GM18508 (cell line): Measurements from ENCODE around the gene CCDC171.
"Not testable (repeated sequence)": the region's sequence is repeated elsewhere in the genome, so short reads cannot be mapped to it uniquely, and the experiment has no call there.

Experiments used
- ATAC-seq: cut with Tn5 transposase; IDR thresholded peaks from one replicate; pipeline ENCODE4 v1.9.1; 2021; ENCODE audit warnings: moderate number of reproducible peaks; ENCODE audit not compliant: insufficient read depth, unreplicated experiment

The CCDC171 gene

DNA sequence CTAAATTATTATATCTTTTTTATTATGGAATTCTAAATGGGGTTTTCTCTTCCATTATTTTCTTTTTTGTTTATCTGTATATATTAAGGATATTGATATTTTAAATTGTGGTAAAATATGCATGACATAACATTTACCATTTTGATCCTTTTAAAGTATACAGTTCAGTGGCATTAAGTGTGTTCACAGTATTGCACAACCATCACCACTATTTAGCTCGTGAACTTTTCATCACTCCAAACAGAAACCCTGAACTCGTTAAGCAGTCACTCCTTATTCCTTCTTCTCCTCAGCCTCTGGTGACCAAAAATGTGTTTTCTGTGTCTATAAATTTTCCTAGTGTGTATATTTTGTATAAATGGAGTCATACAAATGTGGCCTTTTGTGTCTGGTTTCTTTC, 188.2 kb downstream of the CCDC171 start:
- no peak for ATAC-seq

DNA sequence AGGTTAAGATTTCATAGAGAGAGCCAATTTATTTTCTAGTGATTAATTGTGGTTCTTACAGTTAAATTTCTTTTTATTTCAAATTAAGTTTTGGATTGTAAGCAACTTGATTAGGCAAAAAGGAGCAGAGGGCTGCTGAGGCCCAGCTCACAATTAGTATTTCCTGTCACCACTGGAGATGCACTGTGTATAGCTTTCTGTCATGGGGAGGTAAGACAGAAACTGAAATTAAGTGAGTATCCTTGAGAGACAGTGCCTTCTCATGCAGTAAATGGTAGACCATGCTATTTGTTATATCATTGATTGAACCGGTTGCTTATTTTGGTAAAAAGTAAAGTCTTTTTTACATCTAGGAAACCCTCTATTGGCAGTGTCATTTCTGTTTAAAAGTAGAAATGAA, 190.7 kb downstream of the CCDC171 start:
- ATAC-seq, result peak; percentile 84

DNA sequence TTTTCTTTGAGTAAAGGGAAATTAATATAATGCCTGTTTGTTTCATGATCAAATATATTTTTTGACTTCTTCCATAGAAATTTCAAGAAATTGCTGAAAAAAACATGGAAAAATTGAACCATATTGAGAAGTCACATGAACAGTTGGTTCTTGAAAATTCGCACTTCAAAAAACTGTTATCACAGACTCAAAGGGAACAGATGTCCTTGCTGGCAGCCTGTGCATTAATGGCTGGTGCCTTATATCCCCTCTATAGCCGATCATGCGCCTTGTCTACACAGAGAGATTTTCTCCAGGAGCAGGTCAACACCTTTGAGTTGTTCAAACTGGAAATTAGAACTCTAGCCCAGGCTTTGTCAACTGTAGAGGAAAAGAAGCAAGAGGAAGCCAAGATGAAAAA, 191.4 kb downstream of the CCDC171 start:
- ATAC-seq, result no peak

DNA sequence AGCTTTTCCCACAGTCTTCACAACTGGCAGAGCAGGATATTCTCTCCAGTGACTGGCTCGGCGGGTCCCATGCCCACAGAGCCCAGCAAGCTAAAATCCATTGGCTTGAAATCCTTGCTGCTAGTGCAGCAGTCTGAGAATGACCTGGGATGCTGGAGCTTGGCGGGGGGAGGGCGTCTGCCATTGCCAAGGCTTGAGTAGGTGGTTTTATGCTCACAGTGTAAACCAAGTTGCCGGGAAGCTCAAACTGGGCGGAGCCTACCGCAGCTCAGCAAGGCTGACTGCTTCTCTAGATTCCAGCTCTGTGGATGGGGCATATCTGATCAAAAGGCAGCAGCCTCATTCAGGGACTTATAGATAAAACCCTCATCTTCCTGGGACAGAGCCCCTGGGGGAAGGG, 194.1 kb downstream of the CCDC171 start:
- no peak for ATAC-seq

DNA sequence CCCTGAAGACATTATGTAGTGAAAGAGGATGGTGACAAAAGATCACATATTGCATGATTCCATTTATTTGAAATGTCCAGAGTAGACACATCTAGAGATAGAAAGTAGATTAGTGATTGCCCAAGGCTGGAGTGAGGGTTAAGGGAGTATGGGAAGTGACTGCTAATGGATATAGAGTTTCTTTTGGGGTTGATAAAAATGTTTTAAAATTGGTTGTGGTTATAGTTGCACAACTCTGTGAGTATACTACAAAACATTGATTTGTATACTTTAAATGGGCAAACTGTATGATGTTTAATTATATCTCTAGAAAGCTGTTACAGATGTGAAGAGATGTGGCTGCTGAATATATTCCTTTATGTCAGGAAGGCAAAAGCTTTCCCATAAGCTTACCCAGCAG, 202.8 kb downstream of the CCDC171 start:
- no peak for ATAC-seq

DNA sequence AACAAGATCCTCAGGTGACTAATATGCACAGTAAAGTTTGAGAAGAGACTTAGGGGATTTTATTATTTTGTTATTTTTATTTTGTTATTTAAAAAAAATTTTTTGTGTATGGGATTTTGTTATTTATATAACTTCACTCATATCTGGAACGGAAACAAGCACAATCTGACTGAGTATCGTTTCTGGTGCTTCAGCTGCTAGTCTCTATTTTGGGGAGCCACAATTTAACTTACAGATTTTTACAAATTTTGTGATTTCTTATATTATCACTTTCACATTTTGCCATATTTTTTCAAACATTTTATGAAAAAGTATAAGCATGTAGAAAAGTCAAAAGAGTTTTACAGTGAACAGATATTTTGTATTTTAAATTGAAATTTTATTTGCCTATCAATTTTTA, 208.7 kb downstream of the CCDC171 start:
- ATAC-seq, result no peak

DNA sequence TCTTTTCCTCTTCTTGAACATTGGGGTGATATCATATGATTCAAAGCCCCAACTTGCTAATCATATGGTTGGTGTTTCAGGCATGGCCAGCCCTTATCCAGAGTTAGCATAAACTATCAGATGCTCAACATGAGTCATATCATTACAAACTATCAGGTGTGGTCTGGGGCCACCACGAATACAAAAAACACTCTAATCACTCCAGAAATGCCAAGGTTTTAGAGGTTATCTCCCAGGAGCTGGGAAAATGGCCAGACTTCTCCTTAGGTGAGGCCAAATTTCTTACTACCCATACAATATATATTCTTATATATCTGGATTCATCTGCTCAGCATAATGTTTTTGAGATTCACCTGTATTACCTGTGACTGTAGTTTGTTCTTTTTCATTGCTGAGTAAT, 210.5 kb downstream of the CCDC171 start:
- no peak for ATAC-seq

DNA sequence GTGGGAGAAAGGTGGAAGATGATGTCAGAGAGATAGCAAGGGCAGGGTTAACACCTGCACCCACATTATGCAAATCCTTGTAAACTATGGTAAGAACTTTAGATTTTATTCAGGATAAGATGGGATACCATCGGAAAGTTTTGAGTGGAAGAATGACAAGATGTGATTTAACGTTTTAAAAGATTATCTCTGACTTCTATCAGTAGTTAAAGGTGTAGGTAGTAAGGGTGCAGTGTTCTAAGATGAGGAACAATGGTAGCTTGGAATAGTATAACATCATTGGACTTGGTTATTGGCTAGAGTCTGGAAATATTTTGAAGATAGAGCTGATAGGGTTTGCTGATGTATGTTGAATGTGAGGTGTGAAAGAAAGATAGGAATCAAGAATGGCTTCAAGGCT, 211.3 kb downstream of the CCDC171 start:
- no peak for ATAC-seq

DNA sequence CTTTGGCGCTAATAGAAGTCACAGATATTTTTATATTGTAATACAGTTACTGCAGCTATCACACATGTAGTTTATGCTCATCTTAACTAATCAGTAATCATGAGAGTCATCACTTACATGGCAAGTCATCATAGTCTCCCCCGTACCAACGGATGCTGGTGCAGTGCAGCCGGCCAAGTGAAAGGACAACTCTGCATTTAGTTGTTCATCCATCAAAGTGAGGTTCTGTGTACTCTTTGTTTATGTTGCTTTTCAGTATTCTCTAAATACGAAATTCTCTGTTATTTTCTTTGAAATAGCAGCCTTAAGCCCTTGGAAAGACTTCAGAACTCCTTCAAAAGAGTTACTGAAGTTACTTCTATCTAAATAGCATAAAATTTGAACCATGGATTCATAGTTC, 216.7 kb downstream of the CCDC171 start:
- ATAC-seq, result no peak

DNA sequence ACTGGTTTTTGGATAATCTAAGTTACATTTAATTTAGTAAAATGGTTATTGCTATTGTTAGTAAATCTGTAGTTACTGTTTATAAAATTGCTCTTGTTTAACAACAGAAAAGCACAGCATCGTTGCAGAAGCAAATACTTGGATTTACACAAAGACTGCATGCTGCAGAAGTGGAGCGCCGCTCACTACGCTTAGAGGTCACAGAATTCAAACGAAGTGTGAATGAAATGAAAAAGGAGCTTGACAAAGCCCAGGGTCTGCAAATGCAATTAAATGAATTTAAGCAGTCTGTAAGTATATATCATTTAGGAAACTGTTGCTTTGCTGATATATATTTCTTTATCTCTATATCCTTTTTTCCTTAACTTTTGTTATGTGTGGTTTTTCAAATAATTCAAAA, 226.0 kb downstream of the CCDC171 start:
- no peak for ATAC-seq

DNA sequence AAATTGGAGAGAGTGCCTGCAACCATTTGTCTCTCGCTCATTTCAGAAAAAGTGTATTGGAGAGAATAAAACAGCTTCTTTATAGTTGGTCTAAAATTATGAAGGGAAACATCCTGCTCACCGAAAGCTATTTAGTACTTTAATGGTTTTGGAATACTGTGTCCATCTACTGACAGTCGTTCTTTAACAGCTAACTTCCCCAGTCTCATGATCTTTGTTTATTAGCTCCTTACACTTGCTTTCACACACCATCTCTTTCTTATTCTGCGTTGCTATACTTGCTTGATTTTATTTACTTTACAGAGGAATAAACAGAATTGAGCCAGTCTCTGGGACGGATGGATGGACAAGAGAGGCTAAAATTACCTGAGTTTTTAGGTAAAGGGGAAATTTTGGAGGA, 229.3 kb downstream of the CCDC171 start:
- ATAC-seq, result no peak

DNA sequence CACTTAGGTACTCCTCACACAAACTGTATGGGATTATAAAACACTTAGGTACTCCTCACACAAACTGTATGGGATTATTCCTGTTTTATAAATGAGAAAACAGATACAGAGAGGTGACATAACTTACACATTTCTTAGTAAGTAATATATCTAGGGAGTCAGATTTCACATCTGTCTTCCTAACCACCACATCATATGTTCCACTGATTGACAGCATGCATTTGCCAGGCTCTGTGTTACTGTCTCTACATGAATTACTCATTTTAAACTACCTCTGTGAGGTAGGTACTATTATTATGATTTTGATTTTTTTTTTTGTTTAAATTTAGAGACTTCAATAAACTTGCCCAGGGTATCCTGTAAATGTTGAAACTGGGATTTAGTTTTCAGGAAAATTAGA, 232.7 kb downstream of the CCDC171 start:
- no peak for ATAC-seq

DNA sequence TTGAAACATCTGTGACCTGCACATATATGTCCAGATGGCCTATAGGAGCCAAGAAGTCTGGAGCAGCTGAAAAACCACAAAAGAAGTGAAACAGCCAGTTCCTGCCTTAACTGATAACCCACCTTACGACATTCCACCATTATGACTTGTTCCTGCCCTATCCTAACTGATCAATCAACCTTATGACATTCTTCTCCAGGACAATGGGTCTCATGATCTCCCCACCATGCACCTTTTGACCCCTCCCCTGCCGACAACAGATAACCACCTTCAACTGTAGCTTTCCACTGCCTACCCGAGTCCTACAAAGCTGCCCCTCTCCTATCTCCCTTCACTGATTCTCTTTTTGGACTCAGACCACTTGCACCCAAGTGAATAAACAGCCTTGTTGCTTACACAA, 233.8 kb downstream of the CCDC171 start:
- no peak for ATAC-seq

DNA sequence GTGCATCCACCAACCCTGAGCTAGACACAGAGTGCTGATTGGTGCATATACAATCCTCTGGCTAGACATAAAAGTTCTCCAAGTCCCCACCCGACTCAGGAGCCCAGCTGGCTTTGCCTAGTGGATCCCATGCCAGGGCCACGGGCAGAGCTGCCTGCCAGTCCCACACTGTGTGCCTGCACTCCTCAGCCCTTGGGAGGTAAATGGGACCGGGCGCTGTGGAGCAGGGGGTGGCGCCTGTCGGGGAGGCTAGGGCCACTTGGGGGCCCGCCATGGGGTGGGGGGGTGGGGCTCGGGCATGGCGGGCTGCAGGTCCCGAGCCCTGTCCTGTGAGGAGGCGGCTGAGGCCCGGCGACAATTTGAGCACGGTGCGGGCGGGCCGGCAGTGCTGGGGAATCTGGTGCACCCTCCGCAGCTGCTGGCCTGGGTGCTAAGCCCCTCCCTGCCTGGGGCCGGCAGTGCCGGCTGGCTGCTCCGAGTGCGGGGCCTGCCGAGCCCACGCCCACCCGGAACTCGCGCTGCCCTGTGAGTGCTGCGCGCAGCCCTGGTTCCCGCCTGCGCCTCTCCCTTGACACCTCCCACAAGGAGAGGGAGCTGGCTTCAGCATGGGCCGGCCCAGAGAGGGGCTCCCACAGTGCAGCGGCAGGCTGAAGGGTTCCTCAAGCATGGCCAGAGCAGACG, 257.5 kb downstream of the CCDC171 start:
- not testable (repeated sequence) for ATAC-seq

DNA sequence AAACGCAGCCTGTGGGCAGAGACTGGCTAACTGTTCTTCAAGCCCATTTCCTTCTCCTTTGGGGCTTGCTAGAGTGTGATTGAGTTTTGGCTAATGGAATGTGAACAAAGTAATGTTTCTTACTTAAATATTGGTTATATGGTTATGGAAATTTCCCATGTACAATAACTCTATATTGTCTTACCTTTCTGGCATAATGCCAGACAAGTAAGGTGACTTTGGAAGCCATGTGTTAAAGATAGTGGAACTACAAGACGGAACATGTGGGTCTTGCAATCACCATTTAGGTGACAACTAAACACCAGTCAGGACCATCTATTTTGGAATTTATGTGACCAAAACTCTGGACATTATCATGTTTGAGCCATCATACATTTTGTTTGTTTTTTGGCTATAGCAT, 260.2 kb downstream of the CCDC171 start:
- no peak for ATAC-seq

DNA sequence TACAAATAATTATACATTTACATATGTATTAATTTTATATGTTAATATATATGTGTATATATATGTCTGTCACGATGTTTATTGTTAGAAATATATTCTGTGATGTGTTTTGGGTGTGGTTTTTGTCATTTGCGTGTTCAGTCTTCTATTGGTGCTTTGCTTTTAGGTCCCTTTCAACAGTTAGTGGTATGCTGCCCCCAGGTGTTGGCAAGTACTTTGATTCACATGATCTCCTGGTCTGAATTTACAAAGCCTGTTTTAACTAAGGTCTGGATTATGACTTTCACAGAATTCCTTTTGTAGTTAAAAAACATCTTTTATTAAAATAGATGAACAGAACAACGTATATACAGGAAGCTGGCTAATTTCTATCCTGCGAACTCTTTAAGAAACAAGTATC, 271.5 kb downstream of the CCDC171 start:
- ATAC-seq, result no peak

DNA sequence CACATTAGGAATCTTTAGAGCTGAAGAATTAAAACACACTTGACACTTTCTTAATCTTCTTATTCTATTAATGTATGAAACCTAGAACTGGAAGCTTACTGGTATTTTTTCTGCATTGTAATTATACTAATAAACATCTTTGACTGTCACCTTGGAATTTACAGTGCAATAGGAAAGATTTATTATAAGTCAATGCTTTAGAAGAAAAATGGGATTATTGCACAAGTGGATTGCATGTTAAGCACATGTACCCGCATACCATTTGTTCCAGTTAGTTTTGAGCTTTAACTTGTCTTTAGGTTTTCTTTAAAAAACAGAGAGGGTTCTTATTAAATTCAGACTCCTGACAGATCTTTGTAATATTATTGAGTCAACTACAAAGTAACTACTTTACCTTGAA, 278.5 kb downstream of the CCDC171 start:
- ATAC-seq, result no peak

DNA sequence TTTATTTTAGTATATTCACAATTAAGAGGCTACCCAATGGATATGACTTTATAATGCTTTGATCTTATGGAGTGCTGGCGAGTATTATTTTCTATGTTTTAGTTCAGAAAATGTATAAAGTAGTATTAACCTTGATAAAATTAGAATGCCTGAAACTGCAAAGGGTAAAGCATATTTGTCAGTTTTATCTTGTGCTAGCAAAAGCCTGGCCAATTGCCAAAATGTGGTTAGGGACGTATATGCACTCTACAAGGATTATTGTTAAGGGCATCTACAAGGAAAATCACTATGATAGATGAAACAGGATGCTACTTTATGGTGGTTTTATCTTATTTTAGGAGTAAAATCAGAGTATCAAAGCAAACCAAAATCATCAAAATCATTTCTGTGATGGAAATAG, 281.7 kb downstream of the CCDC171 start:
- ATAC-seq, result no peak

DNA sequence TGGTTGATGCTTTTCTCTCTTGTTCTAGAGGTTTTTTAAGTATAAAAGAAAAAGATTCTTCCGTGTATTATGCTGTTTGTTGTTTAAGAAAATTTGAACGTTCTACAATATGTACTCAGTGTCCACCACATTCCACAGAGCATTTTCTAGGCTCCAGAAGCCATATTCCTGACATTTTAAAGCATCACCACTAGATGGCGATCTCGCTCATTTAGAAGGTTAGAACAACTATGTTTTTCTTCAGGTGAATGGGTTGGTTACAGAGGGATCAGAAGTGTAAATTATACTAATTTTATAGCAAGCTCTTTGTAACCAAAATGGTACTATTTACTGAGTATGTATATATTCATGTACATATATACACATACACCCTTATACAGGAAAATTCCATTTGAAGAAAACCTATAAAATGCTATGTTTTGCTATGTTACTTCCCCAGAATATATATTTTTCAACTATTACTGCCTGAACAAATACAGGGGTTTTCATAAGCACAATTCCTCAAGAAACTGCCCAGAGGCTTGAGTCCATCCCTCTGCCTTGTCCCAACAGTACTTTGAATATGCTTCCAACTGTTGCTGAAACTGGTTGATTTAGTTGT, 284.3 kb downstream of the CCDC171 start:
- peak; percentile 85 for ATAC-seq

DNA sequence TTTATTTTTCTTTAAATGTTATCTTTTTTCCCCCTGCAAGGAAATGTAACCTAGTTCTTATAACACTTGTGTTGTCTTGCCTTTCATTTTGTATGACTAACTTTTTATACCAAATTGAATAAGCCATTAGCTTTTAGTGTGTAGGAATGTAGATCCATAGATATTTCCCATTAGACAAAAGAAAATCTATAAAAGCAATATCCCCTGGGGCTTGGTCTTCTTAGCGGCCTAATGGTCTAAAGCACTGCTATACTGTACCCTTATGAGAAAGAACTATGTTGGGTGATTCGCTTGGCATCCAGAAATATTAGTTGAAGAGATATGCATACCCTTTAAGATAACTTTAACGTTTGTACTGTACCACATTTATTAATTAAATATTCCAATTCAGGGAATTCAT, 289.2 kb downstream of the CCDC171 start:
- ATAC-seq, result no peak

DNA sequence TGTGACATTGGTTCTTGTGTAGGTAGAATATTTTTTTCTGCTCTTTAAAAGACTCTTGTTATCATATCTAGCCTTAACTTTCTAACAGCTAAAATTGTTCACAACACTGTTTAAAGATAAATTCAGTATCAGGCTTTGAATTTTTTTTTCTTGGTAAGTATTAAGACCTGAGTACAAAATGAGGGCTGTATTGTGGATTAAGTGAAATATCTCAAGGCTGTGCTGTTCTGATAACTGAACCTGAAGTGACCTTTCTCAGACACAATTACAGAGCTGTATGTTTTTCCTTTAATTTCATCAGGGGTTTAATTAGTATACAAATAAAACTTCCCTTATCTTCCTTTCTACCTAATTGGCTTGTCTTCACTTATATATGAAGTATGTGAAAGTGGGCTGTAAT, 290.5 kb downstream of the CCDC171 start:
- ATAC-seq, result no peak

DNA sequence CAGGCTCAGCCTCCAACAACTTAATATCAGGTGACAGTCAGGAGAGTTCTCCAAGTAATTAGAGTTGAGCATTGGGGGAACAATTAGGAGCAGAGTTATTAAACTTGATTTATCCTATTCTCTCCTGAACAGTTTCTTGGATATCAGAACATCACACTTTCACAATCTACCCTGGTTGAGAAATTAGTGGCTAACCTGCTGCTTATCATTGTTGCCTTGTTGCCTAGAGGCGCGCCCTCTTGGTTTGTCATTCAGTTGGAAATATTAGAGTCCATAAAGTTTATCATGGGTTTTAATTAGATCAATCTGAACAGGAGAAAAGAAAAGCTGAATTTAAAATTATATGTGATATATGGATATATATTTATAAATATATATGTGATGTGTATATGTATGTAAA, 291.1 kb downstream of the CCDC171 start:
- ATAC-seq, result no peak
